Prostate gland (tissue), 2 donors: ENCODE data around the gene MMP11. TPM values are rescaled to one million over a fixed set of nuclear protein-coding genes. Genes with fewer than 3 reads are reported as not detected.

ENCODE experiments used
- DNase-seq: peaks from one replicate; pipeline ENCODE4 v3.0.0-alpha.2; 2019; ENCODE audit warnings: low spot score
- H3K27ac ChIP-seq, 2 donors: fragments of 200-600 bp; sonication (generic); 2 replicates each; pipeline ENCODE4 v1.5.1; 2017 to 2019
- H3K27me3 ChIP-seq: fragments of 200-600 bp; sonication (generic); replicated peaks from 2 replicates; pipeline ENCODE4 v1.5.1; 2019; ENCODE audit not compliant: insufficient read depth
- H3K36me3 ChIP-seq, 2 donors: fragments of 200-600 bp; sonication (generic); 1 replicate in 1 of 2; 2 replicates in 1 of 2; pipeline versions ENCODE4 v1.5.1 to v1.8.1; 2017 to 2019
- H3K4me1 ChIP-seq: fragments of 200-600 bp; sonication (generic); replicated peaks from 2 replicates; pipeline ENCODE4 v1.5.1; 2019
- H3K4me3 ChIP-seq, 2 donors: fragments of 200-600 bp; sonication (generic); 2 replicates each; pipeline ENCODE4 v1.5.1; 2017 to 2019
- H3K9me3 ChIP-seq: fragments of 200-600 bp; sonication (generic); 2 replicates; pipeline ENCODE4 v1.5.1; 2017
- CTCF ChIP-seq, 4 experiments: fragments of 200-600 bp in 2 of 4; fragments of 450-650 bp in 2 of 4; sonication (generic) in 2 of 4; IDR thresholded peaks; 1 replicate in 3 of 4; 2 replicates in 1 of 4; pipeline ENCODE4 v1.5.1; 2016 to 2019; ENCODE audit warnings: antibody characterized with exemption in 4 of 4, mild to moderate bottlenecking in 2 of 4, moderate library complexity in 2 of 4
- POLR2A ChIP-seq: fragments of 450-650 bp; IDR thresholded peaks from one replicate; pipeline ENCODE4 v1.6.1; 2016; ENCODE audit warnings: antibody characterized with exemption, mild to moderate bottlenecking
- POLR2AphosphoS5 ChIP-seq: sonication (generic); formaldehyde crosslinking; IDR thresholded peaks from one replicate; pipeline ENCODE4 v1.6.1; 2017; ENCODE audit warnings: antibody characterized with exemption
- WGBS: methylation state at CpG from one replicate; pipeline ENCODE4 v1.1.5; 2018; 5-methylcytosine and 5-hydroxymethylcytosine counted together
- intact Hi-C: fragments of 100-400 bp; cut with DNase I; formaldehyde crosslinking; loops from one replicate; pipeline ENCODE4 v1.14.2; 2022
- total RNA-seq, 2 donors: library from RNA; depleted of rRNA; stranded (reverse); fragments of >200 nt; gene quantifications; one replicate each; pipeline ENCODE4 v1.1.0, GENCODE V29; 2016

The MMP11 gene
- total RNA-seq, 2 donors from 2014 or later: 6.3 to 26.6 TPM

GRCh38 chr22:23763954-23764353, 8.7 kb upstream of the MMP11 start:
- Histone ChIP-seq H3K36me3 (no peaks in the 10 kb centered on the region), H3K27ac (no peak overlapping the region), H3K9me3 (no peaks in the 10 kb centered on the region), H3K27me3 (no peaks in the 10 kb centered on the region), H3K4me1 (peaks cover 3% of the 10 kb centered on the region), H3K4me3 (no peak overlapping the region)
- no peak for DNase-seq
- TF ChIP-seq POLR2AphosphoS5 (no peak), POLR2A (no peak), CTCF (IDR thresholded peaks at IDR 0.05) (no peak)
- intact Hi-C loops: no loop called here
- 49% methylated on average over 5 of the region's 7 CpGs for WGBS

- H3K27ac ChIP-seq: no peak overlapping the region
- no peaks in the 10 kb centered on the region for H3K9me3 ChIP-seq
- no peaks in the 10 kb centered on the region for H3K36me3 ChIP-seq
- TF ChIP-seq POLR2A: no peak
- TF ChIP-seq POLR2AphosphoS5: no peak
- no peak for TF ChIP-seq CTCF (IDR thresholded peaks at IDR 0.05)
- no peaks in the 10 kb centered on the region for H3K27me3 ChIP-seq
- intact Hi-C loops: loop anchor here (5.0 kb wide), 1 partner anchor 223 kb away; no protein-coding TSS in a partner anchor
- H3K4me1 ChIP-seq: peaks cover 3% of the 10 kb centered on the region
- no peak for DNase-seq
- H3K4me3 ChIP-seq: no peak overlapping the region
- 86% methylated on average over 9 of the region's 9 CpGs for WGBS
These were observed 7.5 kb upstream of the MMP11 start for GRCh38 chr22:23764899-23765881.

- intact Hi-C loops: loop anchor here (2.0 to 5.0 kb wide), 2 partner anchors 74 to 225 kb away; no protein-coding TSS in a partner anchor
- Histone ChIP-seq H3K27ac (peak overlapping the region; percentile 78 to 84), H3K4me3 (peak overlapping the region; percentile 54 to 59), H3K4me1 (peaks cover 4% of the 10 kb centered on the region), H3K27me3 (no peaks in the 10 kb centered on the region), H3K9me3 (no peaks in the 10 kb centered on the region), H3K36me3 (no peaks in the 10 kb centered on the region)
- TF ChIP-seq POLR2A: no peak
- TF ChIP-seq POLR2AphosphoS5: no peak
- TF ChIP-seq CTCF (IDR thresholded peaks at IDR 0.05): no peak
- 30% methylated on average over 5 of the region's 27 CpGs for WGBS
- no peak for DNase-seq
These were observed 5.4 kb upstream of the MMP11 start for GRCh38 chr22:23767303-23767672.

- Histone ChIP-seq H3K36me3 (no peaks in the 10 kb centered on the region), H3K27ac (peak within 1 kb of the TSS; percentile 78 to 84), H3K4me1 (peaks cover 6% of the 10 kb centered on the region), H3K4me3 (peak within 1 kb of the TSS; percentile 54 to 59), H3K27me3 (no peaks in the 10 kb centered on the region), H3K9me3 (no peaks in the 10 kb centered on the region)
- 0% methylated on average over 50 of the region's 63 CpGs for WGBS
- DNase-seq: peak; percentile 81
- intact Hi-C loops: loop anchor here (2.0 to 5.0 kb wide), 2 partner anchors 73 to 226 kb away; no protein-coding TSS in a partner anchor
- TF ChIP-seq POLR2A (peak; percentile 83), CTCF (IDR thresholded peaks at IDR 0.05) (peak; percentile 64 to 86 (median 78)), POLR2AphosphoS5 (peak; percentile 57)
These were observed 4.7 kb upstream of the MMP11 start, which contains the start of gene CHCHD10 for GRCh38 chr22:23767673-23768548. TSS of gene CHCHD10 (minus strand) at chr22:23767972. CDS start at chr22:23767874, 98 bp downstream.
